KMS-11 (cell line): ENCODE data around the gene TMEM209.
A peak's percentile ranks its signal among the peaks of the same experiment; 100 is the strongest.
"Not testable (repeated sequence)": the region's sequence is repeated elsewhere in the genome, so short reads cannot be mapped to it uniquely, and the experiment has no call there.

Experiments
- H2AFZ ChIP-seq: fragments of 200-600 bp; sonication (generic); 2 replicates; pipeline ENCODE4 v1.6.1; 2016; ENCODE audit warnings: antibody characterized with exemption, mixed run types, low read depth
- H3K27ac ChIP-seq: fragments of 200-600 bp; sonication (generic); 2 replicates; pipeline ENCODE4 v1.6.1; 2016; ENCODE audit warnings: mild to moderate bottlenecking, mixed run types
- H3K27me3 ChIP-seq: fragments of 200-600 bp; sonication (generic); 2 replicates; pipeline ENCODE4 v1.6.1; 2017; ENCODE audit warnings: mild to moderate bottlenecking, low read depth, mixed run types, moderate library complexity; ENCODE audit not compliant: insufficient read depth
- H3K36me3 ChIP-seq: fragments of 200-600 bp; sonication (generic); 2 replicates; pipeline ENCODE4 v1.6.1; 2017; ENCODE audit warnings: mild to moderate bottlenecking, mixed run types; ENCODE audit not compliant: insufficient read depth
- H3K4me1 ChIP-seq: fragments of 200-600 bp; sonication (generic); 2 replicates; pipeline ENCODE4 v1.6.1; 2016; ENCODE audit warnings: mild to moderate bottlenecking, low read depth, mixed run types; ENCODE audit not compliant: poor library complexity, severe bottlenecking
- H3K4me2 ChIP-seq: fragments of 200-600 bp; sonication (generic); 2 replicates; pipeline ENCODE4 v1.7.0; 2016; ENCODE audit warnings: mild to moderate bottlenecking, mixed run types
- H3K4me3 ChIP-seq: fragments of 200-600 bp; sonication (generic); IDR thresholded peaks from 2 replicates; pipeline ENCODE4 v1.6.1; 2017; ENCODE audit warnings: low read depth, low read length, mixed read lengths; ENCODE audit not compliant: insufficient read depth
- H3K79me2 ChIP-seq: fragments of 200-600 bp; sonication (generic); 2 replicates; pipeline ENCODE4 v1.6.1; 2016; ENCODE audit warnings: low read depth, mixed run types; ENCODE audit not compliant: insufficient read depth
- H3K9ac ChIP-seq: fragments of 200-600 bp; sonication (generic); 2 replicates; pipeline ENCODE4 v1.6.1; 2016; ENCODE audit warnings: mild to moderate bottlenecking, mixed run types
- H4K20me1 ChIP-seq: fragments of 200-600 bp; sonication (generic); 2 replicates; pipeline ENCODE4 v1.6.1; 2016; ENCODE audit warnings: mild to moderate bottlenecking, mixed run types; ENCODE audit not compliant: insufficient read depth
- CTCF ChIP-seq: fragments of 200-600 bp; sonication (generic); conservative IDR thresholded peaks from 2 replicates; pipeline ENCODE4 v1.6.1; 2017; ENCODE audit warnings: low read depth, mild to moderate bottlenecking, antibody characterized with exemption, low read length, moderate library complexity, mixed read lengths

Gene TMEM209

DNA sequence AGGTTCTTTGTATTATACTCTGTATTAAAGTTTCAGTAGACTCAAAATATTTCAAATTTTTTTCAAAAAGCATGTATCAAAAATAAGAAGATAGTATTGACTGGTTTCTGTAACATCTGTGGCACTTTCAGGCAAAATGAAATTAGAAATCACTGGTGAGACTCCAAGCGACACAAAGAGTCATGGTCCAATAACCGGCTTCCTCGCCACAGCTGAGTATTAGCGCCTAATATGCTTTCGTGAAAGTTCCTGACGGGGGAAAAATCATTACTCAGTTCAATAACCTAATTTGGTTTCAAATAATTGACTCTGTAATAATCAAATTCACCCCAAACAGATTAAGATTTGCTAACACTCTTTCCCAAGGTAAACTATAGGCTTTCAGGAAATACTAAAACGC lies 13.4 kb downstream of the TMEM209 start:
- Histone ChIP-seq H4K20me1 (no peaks in the 10 kb centered on the region), H3K4me2 (no peak overlapping the region), H2AFZ (no peak overlapping the region), H3K79me2 (no peaks in the 10 kb centered on the region), H3K9ac (no peak overlapping the region), H3K27me3 (no peaks in the 10 kb centered on the region), H3K36me3 (0 out of 2 replicates have a peak, but pooled peaks cover 4% of the 10 kb centered on the region), H3K27ac (no peak overlapping the region), H3K4me1 (no peaks in the 10 kb centered on the region), H3K4me3 (no peak overlapping the region)
- no peak for TF ChIP-seq CTCF

DNA sequence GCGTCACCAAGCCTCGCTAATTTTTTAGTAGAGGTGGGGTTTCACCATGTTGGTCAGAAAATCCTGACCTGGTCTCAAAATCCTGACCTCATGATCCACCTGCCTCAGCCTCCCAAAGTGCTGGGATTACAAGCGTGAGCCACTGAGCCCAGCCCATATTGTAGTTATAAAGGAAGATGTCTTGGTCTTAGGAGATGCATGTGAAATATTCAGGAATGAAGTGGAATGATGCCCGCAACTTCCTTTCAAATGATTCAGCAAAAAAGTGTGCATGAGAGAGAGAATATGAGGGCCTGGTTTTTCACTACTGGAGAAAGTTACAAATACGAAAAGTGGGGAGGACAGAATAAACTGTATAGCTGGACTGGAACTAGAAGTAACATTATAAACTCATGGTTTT lies 15.9 kb downstream of the TMEM209 start:
- no peaks in the 10 kb centered on the region for H3K79me2 ChIP-seq
- H3K27me3 ChIP-seq = no peaks in the 10 kb centered on the region
- TF ChIP-seq CTCF = no peak
- H4K20me1 ChIP-seq = no peaks in the 10 kb centered on the region
- no peak overlapping the region for H2AFZ ChIP-seq
- H3K36me3 ChIP-seq = peaks cover 10% of the 10 kb centered on the region
- no peaks in the 10 kb centered on the region for H3K4me1 ChIP-seq
- no peak overlapping the region for H3K9ac ChIP-seq
- no peak overlapping the region for H3K27ac ChIP-seq
- no peak overlapping the region for H3K4me2 ChIP-seq
- no peak overlapping the region for H3K4me3 ChIP-seq

GRCh38 chr7:130187360-130187759 lies 17.8 kb downstream of the TMEM209 start:
- H3K4me1 ChIP-seq = peaks cover 18% of the 10 kb centered on the region
- H4K20me1 ChIP-seq = no peaks in the 10 kb centered on the region
- no peak overlapping the region for H3K4me3 ChIP-seq
- no peaks in the 10 kb centered on the region for H3K79me2 ChIP-seq
- no peaks in the 10 kb centered on the region for H3K27me3 ChIP-seq
- no peak overlapping the region for H3K4me2 ChIP-seq
- H3K36me3 ChIP-seq = peaks cover 9% of the 10 kb centered on the region
- no peak for TF ChIP-seq CTCF
- no peak overlapping the region for H2AFZ ChIP-seq
- H3K27ac ChIP-seq = no peak overlapping the region
- no peak overlapping the region for H3K9ac ChIP-seq

DNA sequence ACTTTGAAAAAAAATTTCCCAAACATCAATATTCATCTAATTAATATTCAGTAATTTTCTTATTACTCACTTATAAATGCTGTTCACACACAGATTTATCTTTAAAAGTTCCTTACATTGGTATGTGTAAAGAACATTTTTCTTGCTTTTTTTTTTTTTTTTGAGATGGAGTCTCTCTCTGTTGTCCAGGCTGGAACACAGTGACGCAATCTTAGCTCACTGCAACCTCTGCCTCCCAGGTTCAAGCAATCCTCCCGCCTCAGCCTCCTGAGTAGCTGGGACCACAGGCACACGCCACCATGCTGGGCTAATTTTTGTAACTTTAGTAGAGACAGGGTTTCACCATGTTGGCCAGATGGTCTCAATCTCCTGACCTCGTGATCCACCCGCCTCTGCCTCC lies 20.9 kb downstream of the TMEM209 start:
- not testable (repeated sequence) for H3K4me2 ChIP-seq, H3K36me3 ChIP-seq, H3K4me3 ChIP-seq, H3K9ac ChIP-seq, H3K79me2 ChIP-seq, H2AFZ ChIP-seq, H4K20me1 ChIP-seq, H3K27ac ChIP-seq, H3K27me3 ChIP-seq
- peaks cover 18% of the 10 kb centered on the region for H3K4me1 ChIP-seq

- Histone ChIP-seq H3K9ac (no peak overlapping the region), H2AFZ (no peak overlapping the region), H3K27ac (peak overlapping the region; percentile 10; the same call in 1 of the 2 replicates), H3K4me2 (peak overlapping the region; percentile 13; the same call in 1 of the 2 replicates), H4K20me1 (no peaks in the 10 kb centered on the region), H3K27me3 (no peaks in the 10 kb centered on the region), H3K79me2 (no peaks in the 10 kb centered on the region), H3K36me3 (peaks cover 9% of the 10 kb centered on the region), H3K4me1 (peaks cover 18% of the 10 kb centered on the region), H3K4me3 (no peak overlapping the region)
- TF ChIP-seq CTCF = no peak
These were observed 22.2 kb downstream of the TMEM209 start for GRCh38 chr7:130182990-130183389.
